Sigmoid colon (tissue), 7 donors: ENCODE measurements around the gene AGFG1. TPM values are rescaled to one million over a fixed set of nuclear protein-coding genes. Genes with fewer than 3 reads are reported as not detected.

Experiments
- DNase-seq: peaks from one replicate; pipeline ENCODE4 v3.0.0-alpha.2; 2019
- H3K27ac ChIP-seq, 4 donors: fragments of 200-600 bp; sonication (generic); one replicate each; pipeline ENCODE4 v1.5.1; 2016 to 2019; ENCODE audit warnings: mild to moderate bottlenecking in 1 of 4
- H3K27me3 ChIP-seq, 3 donors: fragments of 200-600 bp; sonication (generic); one replicate each; pipeline ENCODE4 v1.5.1; 2019; ENCODE audit warnings: mild to moderate bottlenecking in 1 of 3
- H3K36me3 ChIP-seq, 4 donors: fragments of 200-600 bp; sonication (generic); one replicate each; pipeline ENCODE4 v1.5.1; 2016 to 2019
- H3K4me1 ChIP-seq, 4 donors: fragments of 200-600 bp; sonication (generic); one replicate each; pipeline ENCODE4 v1.5.1; 2017 to 2019
- H3K4me3 ChIP-seq, 4 donors: fragments of 200-600 bp; sonication (generic); one replicate each; pipeline ENCODE4 v1.5.1; 2017 to 2019; ENCODE audit warnings: mild to moderate bottlenecking in 2 of 4, moderate library complexity in 1 of 4
- H3K9me3 ChIP-seq, 4 donors: fragments of 200-600 bp in 3 of 4; sonication (generic) in 3 of 4; one replicate each; pipeline versions ENCODE4 v1.5.1 to v1.6.1; 2013 to 2019
- CTCF ChIP-seq, 4 experiments: fragments of 450-650 bp in 3 of 4; fragments of 200-600 bp in 1 of 4; IDR thresholded peaks; one replicate each; pipeline ENCODE4 v1.5.1; 2016 to 2019; ENCODE audit warnings: antibody characterized with exemption in 4 of 4, mild to moderate bottlenecking in 3 of 4, moderate library complexity in 2 of 4
- EP300 ChIP-seq, 4 donors: sonication (generic); formaldehyde crosslinking; IDR thresholded peaks; one replicate each; pipeline ENCODE4 v1.6.1; 2017; ENCODE audit warnings: antibody characterized with exemption in 4 of 4
- POLR2A ChIP-seq, 2 donors: fragments of 450-650 bp; IDR thresholded peaks; one replicate each; pipeline ENCODE4 v1.6.1; 2016; ENCODE audit warnings: antibody characterized with exemption in 2 of 2, mild to moderate bottlenecking in 2 of 2, moderate library complexity in 2 of 2
- POLR2AphosphoS5 ChIP-seq, 4 donors: sonication (generic); formaldehyde crosslinking; IDR thresholded peaks; one replicate each; pipeline ENCODE4 v1.6.1; 2017; ENCODE audit warnings: antibody characterized with exemption in 4 of 4
- WGBS, 2 donors: extraction: QIAGEN DNeasy Blood & Tissue Kit; methylation state at CpG; one replicate each; pipeline ENCODE4 v1.1.7; 2013; 5-methylcytosine and 5-hydroxymethylcytosine counted together
- intact Hi-C: fragments of 100-400 bp; cut with DNase I; formaldehyde crosslinking; loops from one replicate; pipeline ENCODE4 v1.15.1; 2023
- polyA plus RNA-seq, 3 donors: library from polyadenylated mRNA; stranded (reverse); fragments of 200-250 nt; gene quantifications; one replicate each; pipeline ENCODE4 v1.2.3, GENCODE V29; 2013
- total RNA-seq, 4 donors: library from RNA; depleted of rRNA; stranded (reverse); fragments of >200 nt; gene quantifications; one replicate each; pipeline ENCODE4 v1.1.0, GENCODE V29; 2016
- donor health status: healthy with polysubstance abuse.
- donor health status: Bipolar disorder and iron deficiency.
- donor health status: healthy.

The AGFG1 gene
- total and polyA plus RNA-seq, 7 donors = 36.0 to 53.9 (median 43.6) TPM

GRCh38 chr2:227509824-227510619 lies 38.1 kb downstream of the AGFG1 start:
- H3K27me3 ChIP-seq = no peaks in the 10 kb centered on the region
- H3K27ac ChIP-seq = no peak overlapping the region
- no peak overlapping the region for H3K4me3 ChIP-seq
- TF ChIP-seq EP300 (IDR thresholded peaks at IDR 0.05) = no peak
- no peak for TF ChIP-seq POLR2AphosphoS5 (IDR thresholded peaks at IDR 0.05)
- no peak for TF ChIP-seq CTCF (IDR thresholded peaks at IDR 0.05)
- no peak for TF ChIP-seq POLR2A (IDR thresholded peaks at IDR 0.05)
- H3K36me3 ChIP-seq = no peaks in the 10 kb centered on the region
- H3K4me1 ChIP-seq = peaks cover 0 to 75% (median 64%) of the 10 kb centered on the region in 4 donors
- intact Hi-C loops = no loop called here
- 35 to 64% methylated on average over 4 of the region's 4 CpGs for WGBS, 2 donors
- H3K9me3 ChIP-seq = no peaks in the 10 kb centered on the region
- no peak for DNase-seq

- Histone ChIP-seq H3K9me3 (no peaks in the 10 kb centered on the region), H3K27me3 (no peaks in the 10 kb centered on the region), H3K4me1 (peaks cover 0 to 74% (median 62%) of the 10 kb centered on the region in 4 donors), H3K27ac (no peak overlapping the region), H3K36me3 (no peaks in the 10 kb centered on the region), H3K4me3 (no peak overlapping the region)
- intact Hi-C loops = no loop called here
- no peak for TF ChIP-seq POLR2AphosphoS5 (IDR thresholded peaks at IDR 0.05)
- no peak for TF ChIP-seq CTCF (IDR thresholded peaks at IDR 0.05)
- TF ChIP-seq EP300 (IDR thresholded peaks at IDR 0.05) = no peak
- no peak for TF ChIP-seq POLR2A (IDR thresholded peaks at IDR 0.05)
- WGBS, 2 donors = 77 to 86% methylated on average over 2 of the region's 2 CpGs
- DNase-seq = no peak
These were observed 38.6 kb downstream of the AGFG1 start for GRCh38 chr2:227510620-227510958.

- WGBS, 2 donors = 62 to 85% methylated on average over 4 of the region's 4 CpGs
- Histone ChIP-seq H3K27ac (no peak overlapping the region), H3K4me1 (peaks cover 0 to 74% (median 63%) of the 10 kb centered on the region in 4 donors), H3K27me3 (no peaks in the 10 kb centered on the region), H3K36me3 (no peaks in the 10 kb centered on the region), H3K4me3 (no peak overlapping the region), H3K9me3 (no peaks in the 10 kb centered on the region)
- no peak for DNase-seq
- no peak for TF ChIP-seq POLR2AphosphoS5 (IDR thresholded peaks at IDR 0.05)
- TF ChIP-seq EP300 (IDR thresholded peaks at IDR 0.05) = no peak
- no peak for TF ChIP-seq CTCF (IDR thresholded peaks at IDR 0.05)
- no peak for TF ChIP-seq POLR2A (IDR thresholded peaks at IDR 0.05)
- intact Hi-C loops = no loop called here
These were observed 39.4 kb downstream of the AGFG1 start for GRCh38 chr2:227511239-227511930.

DNA sequence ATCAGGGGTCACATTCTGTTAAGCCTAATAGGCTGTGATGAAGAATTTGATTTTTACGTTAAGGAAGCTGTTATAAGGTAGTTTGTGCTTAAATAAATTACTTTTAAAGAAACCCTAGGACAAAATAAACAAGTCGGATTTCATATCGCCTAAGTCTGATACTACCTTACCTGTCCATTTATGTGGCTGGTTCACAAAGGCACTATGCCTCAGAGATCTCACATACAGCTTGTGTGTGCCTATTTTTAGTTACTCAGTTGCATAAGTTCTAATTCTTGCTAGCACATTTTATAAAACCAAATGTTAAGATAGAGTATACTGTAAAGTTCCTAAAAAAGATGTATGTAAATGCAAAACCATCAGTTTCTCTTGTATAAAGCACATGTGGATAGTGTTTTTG lies 40.0 kb downstream of the AGFG1 start:
- Histone ChIP-seq H3K4me3 (no peak overlapping the region), H3K36me3 (no peaks in the 10 kb centered on the region), H3K9me3 (no peaks in the 10 kb centered on the region), H3K27me3 (no peaks in the 10 kb centered on the region), H3K4me1 (peaks cover 0 to 74% (median 64%) of the 10 kb centered on the region in 4 donors), H3K27ac (no peak overlapping the region)
- intact Hi-C loops = no loop called here
- no peak for DNase-seq
- WGBS, 2 donors = 87 to 91% methylated on average over 3 of the region's 3 CpGs
- no peak for TF ChIP-seq POLR2A (IDR thresholded peaks at IDR 0.05)
- no peak for TF ChIP-seq EP300 (IDR thresholded peaks at IDR 0.05)
- no peak for TF ChIP-seq POLR2AphosphoS5 (IDR thresholded peaks at IDR 0.05)
- no peak for TF ChIP-seq CTCF (IDR thresholded peaks at IDR 0.05)
